Measurements from ENCODE around the gene ARHGAP26. TPM values are rescaled to one million over a fixed set of nuclear protein-coding genes. Genes with fewer than 3 reads are reported as not detected.

Gene ARHGAP26
- total RNA-seq, 1 experiment from 2014 or later: 34.5 TPM

GRCh38 chr5:143275512-143276363 is 505.6 kb downstream of the ARHGAP26 start:
- intact Hi-C loops (cut with micrococcal nuclease): no loop called here

DNA sequence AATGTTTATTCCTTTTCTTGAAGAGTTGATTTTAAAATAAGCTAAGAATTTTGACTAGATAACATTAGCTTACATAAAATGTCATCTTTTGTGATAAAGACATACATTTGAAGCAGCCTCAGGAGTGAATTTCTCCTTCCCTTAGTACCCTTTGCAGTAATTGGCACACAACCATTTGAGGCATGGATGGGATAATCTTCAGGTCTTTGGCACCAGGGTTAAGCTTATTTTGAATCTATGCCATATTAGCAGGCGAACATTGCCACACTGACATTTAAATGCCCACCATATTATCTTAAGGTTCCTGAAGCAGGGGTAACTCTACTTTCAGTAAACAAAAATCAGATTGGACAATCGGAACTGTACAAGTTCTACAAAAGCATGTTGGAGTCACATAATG is 507.4 kb downstream of the ARHGAP26 start:
- peaks cover 0 to 3% of the 10 kb centered on the region in 2 experiments; a peak in 1 of 4 replicates for H3K4me1 ChIP-seq (ENCODE audit: control insufficient read depth in 1 of 2, insufficient read depth in 2 of 2, low read length in 2 of 2)
- CTCF ChIA-PET: no interaction called here
- H3K4me3 ChIP-seq (replicated peaks in 1 of 2; ENCODE audit: low read depth in 1 of 2, low read length in 2 of 2): no peak overlapping the region
- H3K9me2 ChIP-seq (ENCODE audit: insufficient read depth): no peaks in the 10 kb centered on the region
- no peaks in the 10 kb centered on the region for H3K79me2 ChIP-seq (ENCODE audit: insufficient read depth, low read length)
- H3K4me2 ChIP-seq (ENCODE audit: low read length): no peak overlapping the region
- no peaks in the 10 kb centered on the region for H3K27me3 ChIP-seq (ENCODE audit: insufficient read depth, low read length)
- ATAC-seq: no peak
- BruUV-seq (replicated peaks): no TSS peak
- intact Hi-C loops (cut with micrococcal nuclease): no loop called here
- H3K36me3 ChIP-seq (ENCODE audit: control insufficient read depth in 1 of 2, insufficient read depth in 2 of 2, low read length in 2 of 2): no peaks in the 10 kb centered on the region
- DNase-seq (ENCODE audit: low read depth, low spot score): no peak
- no peak overlapping the region for H3K9ac ChIP-seq (ENCODE audit: low read length)
- RAD21 ChIA-PET (ENCODE audit: low non-redundant PET in 1 of 2, low total read pairs in 2 of 2, uncharacterized antibody in 2 of 2, unreplicated experiment in 2 of 2): no interaction called here
- no peak overlapping the region for H3K27ac ChIP-seq (ENCODE audit: low read depth, low read length)
- H3K9me3 ChIP-seq (ENCODE audit: control insufficient read depth in 1 of 2, insufficient read depth in 1 of 2, low read depth in 1 of 2, low read length in 2 of 2): no peaks in the 10 kb centered on the region
- no peaks in the 10 kb centered on the region for H4K20me1 ChIP-seq (ENCODE audit: insufficient read depth)
- POLR2A ChIA-PET: no interaction called here
- no peak overlapping the region for H2AFZ ChIP-seq (ENCODE audit: low read depth, low read length, poor library complexity, severe bottlenecking)
- no peak for TF ChIP-seq ZFX (IDR thresholded peaks at IDR 0.05)
- TF ChIP-seq REST (IDR thresholded peaks at IDR 0.05; ENCODE audit: low read depth): no peak
- no peak for TF ChIP-seq SRF (IDR thresholded peaks at IDR 0.05; ENCODE audit: low read depth)
- no peak for TF ChIP-seq EGR1 (IDR thresholded peaks at IDR 0.05; ENCODE audit: low read depth)
- no peak for TF ChIP-seq SIN3A (IDR thresholded peaks at IDR 0.05; ENCODE audit: low read depth)
- no peak for TF ChIP-seq POLR2AphosphoS5 (IDR thresholded peaks at IDR 0.05; ENCODE audit: low read depth, low read length)
- TF ChIP-seq TCF7L2 (IDR thresholded peaks at IDR 0.05; ENCODE audit: borderline replicate concordance, extremely low read depth, insufficient read depth, insufficient read length): no peak
- TF ChIP-seq ZNF274 (IDR thresholded peaks at IDR 0.05; ENCODE audit: low read depth, low read length): no peak
- no peak for TF ChIP-seq SP1 (IDR thresholded peaks at IDR 0.05; ENCODE audit: low read depth)
- TF ChIP-seq YY1 (IDR thresholded peaks at IDR 0.05; ENCODE audit: extremely low read depth, insufficient replicate concordance, low read depth, low read length): no peak
- TF ChIP-seq CTCF (IDR thresholded peaks at IDR 0.05 in 2 of 3, conservative IDR thresholded peaks at IDR 0.05 in 1 of 3; ENCODE audit: borderline replicate concordance in 1 of 3, insufficient read depth in 1 of 3, low read depth in 2 of 3, low read length in 2 of 3): no peak

More at GRCh38 chr5:143275512-143276363, 505.6 kb downstream of the ARHGAP26 start:
- no peak overlapping the region for H3K4me3 ChIP-seq (replicated peaks in 1 of 2; ENCODE audit: low read depth in 1 of 2, low read length in 2 of 2)
- DNase-seq (ENCODE audit: low read depth, low spot score) (no peak), ATAC-seq (no peak)
- ChIA-PET RAD21 (ENCODE audit: low non-redundant PET in 1 of 2, low total read pairs in 2 of 2, uncharacterized antibody in 2 of 2, unreplicated experiment in 2 of 2) (no interaction called here), CTCF (no interaction called here), POLR2A (no interaction called here)
- H3K79me2 ChIP-seq (ENCODE audit: insufficient read depth, low read length): no peaks in the 10 kb centered on the region
- H3K36me3 ChIP-seq (ENCODE audit: control insufficient read depth in 1 of 2, insufficient read depth in 2 of 2, low read length in 2 of 2): no peaks in the 10 kb centered on the region
- no peaks in the 10 kb centered on the region for H3K9me3 ChIP-seq (ENCODE audit: control insufficient read depth in 1 of 2, insufficient read depth in 1 of 2, low read depth in 1 of 2, low read length in 2 of 2)
- TF ChIP-seq POLR2AphosphoS5 (IDR thresholded peaks at IDR 0.05; ENCODE audit: low read depth, low read length): no peak
- TF ChIP-seq ZFX (IDR thresholded peaks at IDR 0.05): no peak
- no peak for TF ChIP-seq POLR2A (IDR thresholded peaks at IDR 0.05; ENCODE audit: borderline replicate concordance, extremely low read depth, insufficient read depth, insufficient read length)
- TF ChIP-seq, protein P1, sequence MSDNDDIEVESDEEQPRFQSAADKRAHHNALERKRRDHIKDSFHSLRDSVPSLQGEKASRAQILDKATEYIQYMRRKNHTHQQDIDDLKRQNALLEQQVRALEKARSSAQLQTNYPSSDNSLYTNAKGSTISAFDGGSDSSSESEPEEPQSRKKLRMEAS (IDR thresholded peaks at IDR 0.05): no peak
- no peak for TF ChIP-seq FOSL1 (IDR thresholded peaks at IDR 0.05; ENCODE audit: low read depth)
- no peak for TF ChIP-seq ZNF274 (IDR thresholded peaks at IDR 0.05; ENCODE audit: low read depth, low read length)
- no peak overlapping the region for H2AFZ ChIP-seq (ENCODE audit: low read depth, low read length, poor library complexity, severe bottlenecking)
- H3K27ac ChIP-seq (ENCODE audit: low read depth, low read length): no peak overlapping the region
- H3K9ac ChIP-seq (ENCODE audit: low read length): no peak overlapping the region
- no peaks in the 10 kb centered on the region for H3K27me3 ChIP-seq (ENCODE audit: insufficient read depth, low read length)
- peaks cover 0 to 3% of the 10 kb centered on the region in 2 experiments; a peak in 1 of 4 replicates for H3K4me1 ChIP-seq (ENCODE audit: control insufficient read depth in 1 of 2, insufficient read depth in 2 of 2, low read length in 2 of 2)
- no peak overlapping the region for H3K4me2 ChIP-seq (ENCODE audit: low read length)
- no TSS peak for BruUV-seq (replicated peaks)
- no peaks in the 10 kb centered on the region for H3K9me2 ChIP-seq (ENCODE audit: insufficient read depth)
- H4K20me1 ChIP-seq (ENCODE audit: insufficient read depth): no peaks in the 10 kb centered on the region
